A172 (cell line): Measurements from ENCODE around the gene KCTD3. TPM values are rescaled to one million over a fixed set of nuclear protein-coding genes. Genes with fewer than 3 reads are reported as not detected.

Source experiments
- DNase-seq: peaks from one replicate; pipeline ENCODE4 v3.0.0-alpha.2; 2015; ENCODE audit warnings: low spot score
- total RNA-seq: library from RNA; depleted of rRNA; stranded (reverse); fragments of >200 nt; shearing (Covaris generic); gene quantifications from 2 replicates; pipeline ENCODE4 v1.2.3, GENCODE V29; 2014

KCTD3 gene
- total RNA-seq, 1 experiment from 2014 or later, result 47.8 TPM

GRCh38 chr1:215605011-215605621, 38.0 kb downstream of the KCTD3 start:
- no peak for DNase-seq

- DNase-seq, result no peak
Observed at GRCh38 chr1:215606036-215606435, 38.9 kb downstream of the KCTD3 start.

DNA sequence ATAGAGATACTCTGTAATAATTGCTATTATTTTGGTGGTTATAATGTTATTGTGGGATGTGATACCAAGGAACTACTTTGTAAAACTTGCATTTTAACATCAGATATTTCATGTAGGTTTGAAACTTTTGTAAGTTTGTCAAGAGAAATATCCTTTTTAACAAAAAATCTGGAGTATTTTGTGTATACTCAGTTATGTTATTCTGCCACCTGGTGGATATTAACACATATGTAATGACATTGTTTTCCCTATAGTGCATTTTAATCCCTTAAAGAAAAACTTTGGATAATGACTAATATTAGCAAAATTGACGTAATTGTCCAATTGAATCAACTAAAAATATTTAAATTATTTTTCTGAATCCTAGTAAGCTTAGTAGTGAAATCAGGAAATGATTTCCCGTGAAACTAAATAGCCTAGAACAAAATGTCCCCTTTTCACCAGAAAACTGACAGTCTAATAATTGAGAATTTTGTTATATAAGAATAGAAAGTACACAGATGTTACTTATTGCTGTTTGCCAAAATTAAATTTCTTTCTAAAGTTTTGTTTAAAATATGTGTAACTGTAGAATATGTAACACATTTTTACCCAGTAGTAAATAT, 39.6 kb downstream of the KCTD3 start:
- no peak for DNase-seq

- no peak for DNase-seq
Observed at GRCh38 chr1:215607412-215607811, 40.3 kb downstream of the KCTD3 start.

DNA sequence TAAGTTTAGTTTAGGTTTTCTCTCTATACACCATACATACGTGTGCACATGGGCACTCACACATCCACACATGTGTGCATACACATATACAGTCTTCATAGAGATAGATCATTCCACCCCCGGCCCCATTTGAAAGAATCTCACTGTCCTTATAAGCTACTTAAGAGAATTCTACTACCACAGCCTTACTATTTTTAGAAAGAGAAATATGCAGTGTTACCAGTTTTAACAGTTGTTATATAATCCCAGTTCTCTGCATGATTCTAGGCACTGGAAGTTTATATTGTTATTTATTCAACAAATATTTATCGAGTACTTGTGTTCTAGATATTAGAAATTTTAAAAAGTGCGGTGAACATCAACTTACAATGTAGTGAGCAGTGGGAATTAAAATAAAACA, 41.5 kb downstream of the KCTD3 start:
- no peak for DNase-seq

DNA sequence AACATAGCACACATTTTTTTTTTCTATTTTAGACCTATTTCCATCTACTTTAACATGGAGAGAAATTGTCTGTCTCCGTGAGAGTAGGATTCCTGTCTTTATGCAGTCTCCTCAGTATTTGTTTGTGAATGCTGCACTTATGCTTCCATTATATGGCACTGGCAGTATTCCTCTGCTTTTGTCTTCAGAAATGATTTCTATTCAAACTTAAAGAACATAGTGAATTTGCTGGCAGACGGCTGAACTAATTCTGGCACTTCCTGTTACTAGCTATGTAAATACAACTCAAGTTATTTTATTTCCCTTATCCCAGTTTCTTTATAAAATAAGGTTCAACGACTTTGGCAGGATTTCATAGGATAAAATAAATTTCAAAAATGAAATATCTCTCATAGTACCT, 45.3 kb downstream of the KCTD3 start:
- no peak for DNase-seq

GRCh38 chr1:215617979-215618378, 50.9 kb downstream of the KCTD3 start:
- DNase-seq, result no peak

GRCh38 chr1:215623162-215623561, 56.1 kb downstream of the KCTD3 start:
- DNase-seq, result no peak

DNA sequence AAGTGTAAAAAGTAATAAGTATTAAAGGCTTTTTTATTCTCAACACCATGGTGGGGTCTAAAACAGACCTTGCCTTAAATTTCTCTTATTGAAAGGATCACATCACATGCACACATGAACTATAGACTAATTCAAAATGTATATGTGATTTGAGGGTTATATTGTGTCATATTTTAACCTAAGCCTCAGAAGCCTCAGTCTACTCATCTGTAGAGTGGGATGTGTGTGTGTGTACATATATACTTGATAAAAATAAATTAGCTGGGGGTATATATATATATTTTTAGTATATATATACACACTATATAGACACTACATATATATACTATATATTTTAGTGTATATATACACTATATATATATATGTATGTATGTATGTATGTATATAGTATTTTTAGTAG, 58.8 kb downstream of the KCTD3 start:
- no peak for DNase-seq

DNA sequence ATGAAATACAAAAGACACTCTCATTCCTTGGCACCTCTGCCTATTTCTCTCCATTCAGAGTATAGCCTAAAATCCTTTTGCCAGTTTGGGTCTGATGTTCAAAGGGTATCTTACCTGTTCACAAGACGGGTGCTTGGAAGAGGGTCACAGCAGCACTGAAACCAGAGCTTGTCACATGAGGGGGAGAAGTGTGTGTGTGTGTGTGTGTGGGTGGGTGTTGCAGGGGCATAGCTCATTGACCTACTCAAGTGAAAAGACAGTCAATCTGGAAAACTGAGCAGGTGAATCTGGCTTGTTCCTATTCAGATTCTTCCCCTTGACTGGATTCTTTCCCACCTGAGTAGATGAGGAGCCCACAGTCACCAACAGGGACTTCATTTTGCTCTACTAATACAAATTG, 63.9 kb downstream of the KCTD3 start:
- DNase-seq, result no peak

DNA sequence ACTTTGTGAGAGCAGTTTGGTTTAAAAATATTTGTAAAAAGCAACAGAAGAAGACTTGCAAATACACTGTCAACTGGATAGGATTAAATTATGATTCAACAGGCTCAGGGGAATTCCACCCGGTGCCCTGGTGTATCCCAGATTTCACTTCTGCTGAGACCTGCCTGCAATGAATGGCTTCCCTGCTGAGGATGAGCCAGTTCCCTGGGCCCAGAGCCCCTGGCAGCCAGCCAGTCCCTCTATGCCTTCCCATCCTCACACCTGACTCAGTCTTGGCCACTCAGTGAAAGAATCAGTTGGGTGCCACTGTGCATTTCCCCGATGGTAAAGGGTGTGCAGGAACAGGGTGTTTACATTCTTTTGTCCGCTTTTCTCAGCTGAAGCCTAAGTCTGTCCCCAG, 64.4 kb downstream of the KCTD3 start:
- DNase-seq, result peak; percentile 95

DNA sequence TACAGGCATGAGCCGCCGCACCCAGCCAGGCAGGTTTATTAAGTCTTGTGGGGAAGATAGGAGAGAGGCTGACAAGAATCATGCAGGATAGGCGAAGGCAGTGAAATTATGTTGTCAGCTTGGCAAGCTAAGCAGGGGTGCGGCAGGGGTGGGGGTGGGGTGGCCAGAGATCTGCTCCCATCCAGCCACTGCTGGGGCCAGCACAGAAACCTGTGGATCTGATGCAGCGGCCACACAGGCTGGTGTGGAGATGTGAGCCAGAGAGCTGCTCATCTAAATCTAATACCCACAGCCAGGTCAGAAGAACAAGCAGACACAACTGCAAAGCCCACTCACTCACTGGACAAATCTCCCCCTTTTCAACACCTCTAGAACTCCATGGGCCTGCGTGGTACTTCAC, 68.7 kb downstream of the KCTD3 start:
- no peak for DNase-seq

GRCh38 chr1:215636258-215636965, 69.3 kb downstream of the KCTD3 start:
- no peak for DNase-seq

DNA sequence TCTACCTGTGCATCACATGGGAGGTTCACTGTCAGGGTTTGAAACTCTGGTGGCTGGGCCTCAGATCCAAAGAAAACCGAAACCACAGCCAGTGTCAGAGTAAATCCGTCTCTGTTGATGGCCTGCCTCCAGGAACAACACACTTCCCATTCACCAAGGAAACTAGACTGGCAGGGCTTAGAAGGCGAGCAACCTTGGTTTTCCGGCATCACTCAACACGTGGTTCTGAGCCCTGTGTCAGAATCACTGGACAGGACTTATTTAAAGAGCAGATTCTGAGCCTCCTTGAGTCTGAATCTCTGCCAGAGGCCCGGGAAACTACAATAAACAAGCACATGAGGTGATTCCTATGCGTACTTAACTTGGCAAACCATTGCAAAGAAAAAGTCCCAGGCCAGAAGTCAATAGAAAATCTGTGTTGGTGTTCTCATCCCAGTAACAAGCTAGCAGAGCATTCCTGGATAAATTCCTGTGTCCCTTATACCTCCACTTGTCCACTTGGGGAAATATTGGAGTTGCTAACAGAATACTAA, 70.0 kb downstream of the KCTD3 start:
- DNase-seq, result peak; percentile 35

GRCh38 chr1:215640429-215641148, 73.5 kb downstream of the KCTD3 start:
- no peak for DNase-seq

DNA sequence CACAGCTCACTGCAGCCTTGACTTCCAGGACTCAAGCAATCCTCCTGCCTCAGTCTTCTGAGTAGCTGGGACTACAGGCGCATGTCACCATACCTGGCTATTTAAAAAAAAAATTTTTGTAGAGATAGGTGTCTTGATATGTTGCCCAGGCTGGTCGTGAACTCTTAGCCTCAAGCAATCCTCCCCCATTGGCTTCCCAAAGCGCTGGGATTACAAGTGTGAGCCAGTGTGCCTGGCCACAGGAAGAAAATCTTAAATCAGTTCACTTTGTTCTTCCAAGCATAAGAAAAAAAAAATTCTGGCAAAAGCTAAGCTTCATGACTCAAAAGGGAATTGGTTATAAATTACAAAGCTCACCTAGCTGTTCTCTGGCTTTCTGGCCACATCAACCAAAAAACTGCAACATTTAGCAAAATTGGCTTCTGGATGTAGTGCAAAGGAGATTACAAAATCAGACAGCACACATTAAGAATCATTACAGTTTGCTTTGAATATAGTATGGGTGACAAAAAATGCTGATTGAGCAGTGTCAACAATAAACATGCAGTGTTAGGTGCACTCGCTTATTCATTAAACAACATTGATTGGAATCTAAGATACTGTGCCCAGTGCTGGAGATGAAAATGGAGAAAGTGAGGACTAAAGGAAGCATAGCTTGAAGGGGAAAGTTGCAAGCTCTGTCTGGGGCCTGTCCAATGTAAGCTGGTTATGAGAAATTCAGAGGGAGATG, 76.7 kb downstream of the KCTD3 start:
- no peak for DNase-seq

DNA sequence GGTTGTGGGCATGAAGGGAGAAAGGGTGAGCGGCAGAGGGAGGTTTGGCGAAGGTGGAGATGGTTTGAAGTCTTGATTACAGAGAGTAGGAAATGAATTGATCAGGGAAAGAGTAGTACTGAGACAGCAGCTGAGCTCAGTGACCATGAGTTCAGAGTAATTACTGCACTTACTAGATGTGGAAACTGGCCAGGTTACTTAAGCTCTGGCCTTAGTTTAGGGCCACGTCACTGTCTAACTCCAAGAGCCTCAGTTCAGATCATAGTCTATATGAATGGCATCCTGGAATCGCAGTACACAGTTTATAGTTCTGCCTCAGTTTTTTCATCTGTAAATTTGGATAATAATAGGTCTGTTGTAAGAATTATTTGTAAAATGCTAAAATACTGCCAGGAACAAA, 78.1 kb downstream of the KCTD3 start:
- DNase-seq, result no peak

DNA sequence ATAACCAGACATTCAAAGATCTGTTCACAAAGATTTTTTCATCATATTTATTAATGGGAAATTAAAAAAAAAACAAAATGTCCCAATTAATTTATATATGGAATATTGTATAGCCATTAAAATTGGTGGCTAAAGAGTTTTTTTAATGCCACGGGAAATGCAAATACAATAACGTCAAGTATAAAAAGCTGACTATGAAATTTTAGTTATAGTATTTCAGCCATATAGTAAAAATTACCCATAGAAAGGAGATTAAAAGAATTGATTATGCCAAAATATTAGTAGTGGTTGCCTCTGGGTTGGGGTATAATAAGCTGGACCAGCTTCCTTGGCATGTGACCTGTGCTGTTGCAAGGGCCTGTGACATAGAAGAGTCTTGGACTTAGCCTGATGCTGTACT, 78.8 kb downstream of the KCTD3 start:
- DNase-seq, result no peak

GRCh38 chr1:215647738-215648137, 80.6 kb downstream of the KCTD3 start:
- DNase-seq, result no peak

GRCh38 chr1:215648957-215649356, 81.9 kb downstream of the KCTD3 start:
- DNase-seq, result no peak

GRCh38 chr1:215650446-215651149, 83.5 kb downstream of the KCTD3 start:
- no peak for DNase-seq
